Kidney epithelial cell (primary cell): ENCODE data around the gene BICRAL. TPM values are rescaled to one million over a fixed set of nuclear protein-coding genes. Genes with fewer than 3 reads are reported as not detected.
A peak's percentile ranks its signal among the peaks of the same experiment; 100 is the strongest.
"Not testable (repeated sequence)": the region's sequence is repeated elsewhere in the genome, so short reads cannot be mapped to it uniquely, and the experiment has no call there.

Source experiments
- DNase-seq: peaks from one replicate; pipeline ENCODE4 v3.0.0-alpha.2; 2010; ENCODE audit warnings: low read depth
- H3K27me3 ChIP-seq: 2 replicates; pipeline ENCODE4 v1.6.0; 2011; ENCODE audit warnings: low read length; ENCODE audit not compliant: control insufficient read depth, insufficient read depth
- H3K36me3 ChIP-seq: 2 replicates; pipeline ENCODE4 v1.5.1; 2011; ENCODE audit warnings: low read length; ENCODE audit not compliant: control insufficient read depth, insufficient read depth
- H3K4me3 ChIP-seq: 2 replicates; pipeline ENCODE4 v1.5.1; 2011; ENCODE audit warnings: low read depth, mild to moderate bottlenecking, control low read depth, low read length
- CTCF ChIP-seq: IDR thresholded peaks from 2 replicates; pipeline ENCODE4 v1.5.1; 2011; ENCODE audit warnings: mild to moderate bottlenecking, moderate library complexity, low read length, control low read depth, inconsistent platforms; ENCODE audit not compliant: insufficient read depth, poor library complexity, severe bottlenecking
- total RNA-seq: library from RNA; depleted of rRNA; stranded (reverse); fragments of >200 nt; gene quantifications from 2 replicates; pipeline ENCODE4 v1.2.3, GENCODE V29; 2015

Gene BICRAL
- total RNA-seq, 1 donor from 2014 or later, result 5.2 TPM

GRCh38 chr6:42879372-42880239 lies 97.8 kb downstream of the BICRAL start, which contains the start of gene RPL7L1:
Gene RPL7L1 (plus strand): TSS chr6:42879616. CDS start chr6:42879911, 295 bp downstream.
- DNase-seq, result no peak
- Histone ChIP-seq H3K36me3 (peaks cover 3% of the 10 kb centered on the region), H3K4me3 (peak within 1 kb of the TSS; percentile 82), H3K27me3 (no peaks in the 10 kb centered on the region)
- no peak for TF ChIP-seq CTCF

GRCh38 chr6:42880240-42880817 lies 98.5 kb downstream of the BICRAL start:
- not testable (repeated sequence) for H3K27me3 ChIP-seq, DNase-seq, H3K36me3 ChIP-seq
- peak overlapping the region; percentile 82 for H3K4me3 ChIP-seq

- DNase-seq, H3K27me3 ChIP-seq, H3K36me3 ChIP-seq: not testable (repeated sequence)
- peak overlapping the region; percentile 82 for H3K4me3 ChIP-seq
These were observed 99.0 kb downstream of the BICRAL start for GRCh38 chr6:42880871-42881270.

- Histone ChIP-seq H3K27me3 (no peaks in the 10 kb centered on the region), H3K4me3 (no peak overlapping the region), H3K36me3 (peaks cover 6% of the 10 kb centered on the region)
- TF ChIP-seq CTCF, result no peak
- no peak for DNase-seq
These were observed 103.8 kb downstream of the BICRAL start for GRCh38 chr6:42885702-42886101.

- not testable (repeated sequence) for H3K27me3 ChIP-seq, H3K4me3 ChIP-seq, DNase-seq, H3K36me3 ChIP-seq
These were observed 106.3 kb downstream of the BICRAL start for GRCh38 chr6:42888201-42888600.

GRCh38 chr6:42889815-42890214 lies 108.0 kb downstream of the BICRAL start:
- peak overlapping the region; percentile 69 for H3K4me3 ChIP-seq
- H3K36me3 ChIP-seq, result peaks cover 1% of the 10 kb centered on the region
- no peaks in the 10 kb centered on the region for H3K27me3 ChIP-seq
- no peak for DNase-seq
- no peak for TF ChIP-seq CTCF

- Histone ChIP-seq H3K4me3 (peak overlapping the region; percentile 69), H3K36me3 (peaks cover 1% of the 10 kb centered on the region), H3K27me3 (no peaks in the 10 kb centered on the region)
- no peak for TF ChIP-seq CTCF
- DNase-seq, result peak; percentile 83
These were observed 108.7 kb downstream of the BICRAL start for GRCh38 chr6:42890311-42891198.
